Upper lobe of right lung (tissue), 1 donor: ENCODE measurements around the gene IGFALS. TPM values are rescaled to one million over a fixed set of nuclear protein-coding genes. Genes with fewer than 3 reads are reported as not detected.

Experiments used
- ATAC-seq: fragments of 200-7000 bp; cut with Tn5 transposase; one replicate; pipeline ENCODE4 v1.9.1; 2020; ENCODE audit warnings: mild to moderate bottlenecking, moderate library complexity
- DNase-seq: peaks from one replicate; pipeline ENCODE4 v3.0.0-alpha.2; 2020
- H3K27ac ChIP-seq: fragments of 200-600 bp; one replicate; pipeline ENCODE4 v1.8.0; 2022
- H3K27me3 ChIP-seq: fragments of 200-600 bp; one replicate; pipeline ENCODE4 v1.8.0; 2022; ENCODE audit warnings: mild to moderate bottlenecking
- H3K36me3 ChIP-seq: fragments of 200-600 bp; one replicate; pipeline ENCODE4 v1.8.0; 2022
- H3K4me1 ChIP-seq: fragments of 200-600 bp; one replicate; pipeline ENCODE4 v1.8.0; 2022
- H3K4me3 ChIP-seq: fragments of 200-600 bp; one replicate; pipeline ENCODE4 v1.8.0; 2022; ENCODE audit warnings: mild to moderate bottlenecking
- H3K9me3 ChIP-seq: fragments of 200-600 bp; one replicate; pipeline ENCODE4 v1.8.0; 2022
- CTCF ChIP-seq: fragments of 200-600 bp; IDR thresholded peaks from one replicate; pipeline ENCODE4 v1.8.0; 2022; ENCODE audit warnings: antibody characterized with exemption
- intact Hi-C: fragments of 100-400 bp; cut with DNase I; formaldehyde crosslinking; loops from one replicate; pipeline ENCODE4 v1.11.0; 2022
- total RNA-seq: library from RNA; stranded (reverse); fragmentation: NEBNext Ultra II Directional; extraction: Animal tissue kit (Norgen Biotek cat#: 25700); gene quantifications from one replicate; pipeline ENCODE4 v1.2.1, GENCODE V29; 2021
- donor health status: DM: no; HTN: yes; CAD: no; lungs with severe emphysema.

Gene IGFALS
- total RNA-seq, 1 donor from 2014 or later = 2.5 TPM

- peaks cover 29% of the 10 kb centered on the region for H3K36me3 ChIP-seq
- H3K27ac ChIP-seq = no peak overlapping the region
- no peak for DNase-seq
- TF ChIP-seq CTCF = no peak
- no peak for ATAC-seq
- intact Hi-C loops = no loop called here
- no peaks in the 10 kb centered on the region for H3K4me1 ChIP-seq
- no peaks in the 10 kb centered on the region for H3K27me3 ChIP-seq
- no peaks in the 10 kb centered on the region for H3K9me3 ChIP-seq
- H3K4me3 ChIP-seq = no peak overlapping the region
Observed at GRCh38 chr16:1790261-1790610, 3.3 kb downstream of the IGFALS start.

- no peaks in the 10 kb centered on the region for H3K4me1 ChIP-seq
- H3K27me3 ChIP-seq = no peaks in the 10 kb centered on the region
- peaks cover 29% of the 10 kb centered on the region for H3K36me3 ChIP-seq
- no peak overlapping the region for H3K4me3 ChIP-seq
- H3K27ac ChIP-seq = no peak overlapping the region
- intact Hi-C loops = no loop called here
- DNase-seq (peak; percentile 62), ATAC-seq (no peak)
- no peak for TF ChIP-seq CTCF
- H3K9me3 ChIP-seq = no peaks in the 10 kb centered on the region
Observed at GRCh38 chr16:1789643-1790045, 3.9 kb downstream of the IGFALS start.

DNA sequence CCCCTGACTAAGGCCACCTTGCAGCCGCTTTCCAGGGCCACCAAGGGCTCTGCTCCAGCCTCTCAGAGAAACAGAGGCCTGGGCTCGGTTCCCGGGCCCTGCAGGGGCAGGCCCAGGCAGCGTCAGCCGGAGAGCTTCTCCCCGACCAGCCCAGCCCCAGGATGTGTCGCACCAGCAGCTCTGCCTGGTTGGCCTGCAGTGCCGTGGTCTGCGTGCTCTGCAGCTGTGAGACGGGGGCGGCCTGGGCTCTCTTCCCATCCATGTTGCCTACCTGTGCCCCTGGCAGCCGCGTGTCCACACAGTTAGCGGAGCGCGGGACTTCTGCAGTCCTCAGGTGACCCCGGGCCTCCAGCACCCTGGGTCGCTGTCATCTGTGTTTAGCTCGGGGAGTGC is 4.8 kb downstream of the IGFALS start:
- peaks cover 8% of the 10 kb centered on the region for H3K4me1 ChIP-seq
- H3K9me3 ChIP-seq = no peaks in the 10 kb centered on the region
- DNase-seq = peak; percentile 57
- H3K27me3 ChIP-seq = no peaks in the 10 kb centered on the region
- no peak overlapping the region for H3K4me3 ChIP-seq
- no peak for ATAC-seq
- intact Hi-C loops = no loop called here
- no peak overlapping the region for H3K27ac ChIP-seq
- TF ChIP-seq CTCF = no peak
- H3K36me3 ChIP-seq = peaks cover 29% of the 10 kb centered on the region

DNA sequence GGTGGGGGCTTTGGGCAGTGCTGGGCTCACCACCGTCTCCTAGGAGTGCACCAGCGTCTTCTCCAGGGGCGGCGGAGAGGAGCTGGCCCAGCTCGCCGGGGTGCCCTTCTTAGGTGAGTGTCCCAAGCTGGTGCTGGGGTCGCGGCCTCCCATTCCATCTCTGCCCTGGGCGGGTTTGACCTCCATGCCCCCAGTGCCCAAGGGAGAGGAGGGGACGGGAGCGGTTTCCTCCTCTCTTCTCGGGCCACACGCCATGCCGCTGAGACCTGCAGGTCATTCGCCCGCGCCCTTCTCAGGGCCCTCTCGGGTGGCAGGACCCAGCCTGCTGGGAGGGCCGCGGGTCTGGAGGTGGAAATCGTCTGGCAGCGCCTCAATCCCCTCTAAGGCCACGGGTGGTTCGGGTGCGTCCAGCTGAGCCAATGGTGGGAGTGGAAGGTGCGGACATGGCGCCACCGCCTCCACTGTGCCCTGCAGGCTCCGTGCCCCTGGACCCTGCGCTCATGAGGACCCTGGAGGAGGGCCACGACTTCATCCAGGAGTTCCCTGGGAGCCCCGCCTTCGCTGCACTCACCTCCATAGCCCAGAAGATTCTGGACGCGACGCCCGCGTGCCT is 5.3 kb downstream of the IGFALS start:
- Histone ChIP-seq H3K27me3 (no peaks in the 10 kb centered on the region), H3K9me3 (no peaks in the 10 kb centered on the region), H3K36me3 (peaks cover 29% of the 10 kb centered on the region), H3K4me1 (peaks cover 8% of the 10 kb centered on the region), H3K27ac (no peak overlapping the region), H3K4me3 (no peak overlapping the region)
- TF ChIP-seq CTCF = no peak
- intact Hi-C loops = no loop called here
- ATAC-seq (no peak), DNase-seq (peak; percentile 66)

- H3K4me3 ChIP-seq = no peak overlapping the region
- DNase-seq = peak; percentile 62
- H3K9me3 ChIP-seq = no peaks in the 10 kb centered on the region
- H3K27me3 ChIP-seq = no peaks in the 10 kb centered on the region
- H3K27ac ChIP-seq = no peak overlapping the region
- H3K4me1 ChIP-seq = peaks cover 8% of the 10 kb centered on the region
- ATAC-seq = no peak
- peaks cover 29% of the 10 kb centered on the region for H3K36me3 ChIP-seq
- intact Hi-C loops = no loop called here
- no peak for TF ChIP-seq CTCF
Observed at GRCh38 chr16:1787322-1788094, 6.0 kb downstream of the IGFALS start.
